IPS-15b (cell line): ENCODE measurements around the gene NHLRC2.

ENCODE experiments used
- H3K27me3 ChIP-seq: one replicate; pipeline ENCODE4 v1.6.1; 2013; ENCODE audit warnings: low read length; ENCODE audit not compliant: control insufficient read depth, insufficient read depth
- H3K36me3 ChIP-seq: one replicate; pipeline ENCODE4 v1.6.1; 2013; ENCODE audit warnings: low read length; ENCODE audit not compliant: control insufficient read depth, insufficient read depth
- H3K4me1 ChIP-seq: one replicate; pipeline ENCODE4 v1.6.1; 2013; ENCODE audit warnings: mild to moderate bottlenecking, low read length; ENCODE audit not compliant: control insufficient read depth, insufficient read depth
- H3K4me3 ChIP-seq: one replicate; pipeline ENCODE4 v1.5.1; 2013; ENCODE audit warnings: low read depth, low read length
- H3K9ac ChIP-seq: one replicate; pipeline ENCODE4 v1.6.1; 2013; ENCODE audit warnings: low read depth, mild to moderate bottlenecking, low read length
- H3K9me3 ChIP-seq: one replicate; pipeline ENCODE4 v1.6.1; 2013; ENCODE audit warnings: mild to moderate bottlenecking, low read length; ENCODE audit not compliant: control insufficient read depth, insufficient read depth

Gene NHLRC2

DNA sequence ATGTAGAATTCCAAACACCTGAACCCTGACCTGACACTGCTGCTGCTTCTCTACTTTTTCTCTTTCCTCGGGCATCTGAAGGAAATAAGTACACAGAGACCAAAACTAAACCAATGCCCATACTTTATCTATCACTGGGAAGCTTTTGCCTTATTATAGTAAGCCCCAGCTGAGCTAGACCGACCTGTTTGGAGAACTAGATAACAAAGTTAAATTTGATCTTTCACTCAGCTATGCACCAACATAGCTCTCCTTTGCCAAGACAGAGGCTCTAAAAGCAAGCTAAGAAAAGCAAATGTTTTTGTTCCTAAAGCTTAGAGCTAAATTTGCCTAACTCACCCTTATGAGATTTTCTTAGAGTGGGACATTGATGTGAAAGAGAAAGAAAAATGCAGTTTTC, 39.1 kb downstream of the NHLRC2 start:
- no peak overlapping the region for H3K4me3 ChIP-seq
- no peaks in the 10 kb centered on the region for H3K4me1 ChIP-seq
- H3K36me3 ChIP-seq = no peaks in the 10 kb centered on the region
- no peak overlapping the region for H3K9ac ChIP-seq
- H3K9me3 ChIP-seq = no peaks in the 10 kb centered on the region
- no peaks in the 10 kb centered on the region for H3K27me3 ChIP-seq

DNA sequence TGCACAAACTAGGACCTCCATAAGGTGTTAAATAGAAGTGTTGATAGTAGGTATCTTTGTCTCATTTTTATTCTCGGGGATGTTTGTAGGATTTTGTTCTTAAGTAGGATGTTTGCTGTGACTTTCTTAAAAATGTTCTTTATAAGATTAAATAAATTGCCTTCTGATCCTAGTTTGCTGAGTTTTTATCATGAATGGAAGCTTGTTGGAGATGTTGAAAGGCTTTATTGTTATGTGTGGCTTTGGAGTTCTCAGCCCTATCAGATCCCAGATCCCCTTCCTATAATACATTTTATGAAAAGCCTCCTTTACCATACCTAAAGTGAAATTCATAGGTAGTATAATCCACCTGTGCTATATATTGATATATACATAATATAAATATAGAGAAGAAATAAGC, 40.1 kb downstream of the NHLRC2 start:
- Histone ChIP-seq H3K9ac (no peak overlapping the region), H3K4me1 (no peaks in the 10 kb centered on the region), H3K4me3 (no peak overlapping the region), H3K27me3 (no peaks in the 10 kb centered on the region), H3K9me3 (no peaks in the 10 kb centered on the region), H3K36me3 (no peaks in the 10 kb centered on the region)

DNA sequence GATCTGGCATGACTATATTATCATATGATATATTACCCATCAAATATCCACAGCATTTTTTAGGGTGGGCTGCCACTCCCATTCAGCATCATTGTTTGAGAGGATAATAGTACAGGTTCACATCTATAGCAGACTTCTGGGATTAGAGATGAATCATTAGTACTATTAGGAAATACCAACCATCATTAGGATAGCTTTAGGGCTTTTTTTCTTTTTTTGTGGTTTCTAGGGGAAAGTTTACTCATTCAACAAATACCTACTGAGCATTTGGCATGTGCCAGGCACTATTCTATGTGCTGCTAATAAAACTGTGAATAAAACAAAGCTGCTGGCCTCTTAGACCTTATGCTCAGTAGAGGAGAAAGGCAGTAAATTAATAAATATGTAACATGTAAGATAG, 40.6 kb downstream of the NHLRC2 start:
- no peaks in the 10 kb centered on the region for H3K36me3 ChIP-seq

DNA sequence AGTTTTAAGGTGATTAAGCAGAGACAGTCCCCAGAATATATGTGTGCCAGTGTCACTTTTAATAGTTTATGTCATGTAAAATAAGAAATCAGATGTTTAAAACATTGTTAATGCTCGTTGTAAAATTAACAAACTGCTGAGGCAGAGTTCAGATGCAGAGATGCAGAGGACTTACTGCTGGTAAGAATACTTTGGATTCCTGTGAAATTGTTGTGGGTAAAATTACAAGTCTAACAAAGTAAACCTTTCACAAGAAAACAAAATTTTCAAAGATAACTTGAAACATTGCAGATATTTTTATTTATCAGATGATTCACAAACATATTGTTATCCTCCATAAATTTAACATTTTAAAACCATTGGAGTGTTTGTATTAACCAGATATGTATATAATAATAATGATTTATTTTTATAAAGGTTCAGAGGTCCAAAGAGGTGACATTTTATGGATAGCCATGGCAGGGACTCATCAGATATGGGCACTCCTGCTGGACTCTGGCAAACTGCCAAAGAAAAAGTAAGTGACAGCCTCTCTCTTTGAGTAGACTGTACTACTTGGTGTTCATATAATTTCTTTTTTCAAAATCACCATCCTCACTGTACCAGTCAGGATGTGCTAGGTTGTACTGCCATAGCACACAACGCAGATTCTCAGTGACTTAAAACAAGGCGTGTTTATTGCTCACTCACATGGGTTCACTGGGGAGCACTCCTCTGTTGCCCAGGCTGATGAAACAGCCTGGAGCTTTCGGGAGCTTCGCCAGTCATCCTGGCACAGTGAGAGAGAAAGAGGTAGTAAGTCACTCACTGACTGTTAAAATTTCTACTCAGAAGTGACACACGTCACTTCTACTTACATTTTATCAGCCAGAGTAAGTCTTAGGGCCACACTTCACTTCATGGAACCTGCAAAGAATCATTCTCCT, 43.5 kb downstream of the NHLRC2 start:
- Histone ChIP-seq H3K4me1 (no peaks in the 10 kb centered on the region), H3K27me3 (no peaks in the 10 kb centered on the region), H3K9ac (no peak overlapping the region), H3K36me3 (no peaks in the 10 kb centered on the region), H3K4me3 (no peak overlapping the region), H3K9me3 (no peaks in the 10 kb centered on the region)

More for the DNA sequence above, 40.6 kb downstream of the NHLRC2 start:
- no peaks in the 10 kb centered on the region for H3K4me1 ChIP-seq
- no peak overlapping the region for H3K9ac ChIP-seq
- H3K4me3 ChIP-seq = no peak overlapping the region
- H3K27me3 ChIP-seq = no peaks in the 10 kb centered on the region
- no peaks in the 10 kb centered on the region for H3K9me3 ChIP-seq

DNA sequence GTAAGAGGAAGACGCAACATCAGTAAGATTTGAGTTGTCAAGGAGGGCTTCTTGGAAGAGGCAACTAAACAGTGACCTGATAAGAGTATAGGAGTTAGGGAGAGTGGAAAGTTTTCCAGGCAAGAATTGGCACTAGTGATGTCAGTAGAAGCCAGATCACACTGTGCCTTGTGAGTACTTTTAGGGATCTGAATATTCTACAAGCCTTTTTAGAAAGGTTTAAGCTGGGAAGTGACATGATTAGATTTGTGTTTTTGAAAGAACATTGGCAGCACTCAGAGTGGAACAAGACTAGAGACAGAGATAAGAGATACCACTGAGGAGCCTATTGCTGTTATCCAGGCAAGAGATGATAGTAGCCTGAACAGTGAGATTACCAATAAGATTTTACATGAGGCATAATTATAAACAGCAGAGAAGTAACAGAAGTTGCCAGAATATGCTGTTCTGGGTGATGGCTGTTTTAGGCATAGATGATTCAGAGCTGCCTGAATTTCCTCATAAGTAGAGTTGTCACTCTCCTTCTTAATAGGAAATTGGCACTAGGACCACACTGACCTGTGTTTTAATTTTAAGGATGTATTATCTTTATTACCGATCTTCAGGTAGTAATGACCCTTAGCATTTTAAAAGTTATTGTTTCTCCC, 45.6 kb downstream of the NHLRC2 start:
- H3K9ac ChIP-seq = no peak overlapping the region
- H3K36me3 ChIP-seq = no peaks in the 10 kb centered on the region
- no peaks in the 10 kb centered on the region for H3K9me3 ChIP-seq
- no peaks in the 10 kb centered on the region for H3K27me3 ChIP-seq
- H3K4me3 ChIP-seq = no peak overlapping the region
- H3K4me1 ChIP-seq = no peaks in the 10 kb centered on the region

DNA sequence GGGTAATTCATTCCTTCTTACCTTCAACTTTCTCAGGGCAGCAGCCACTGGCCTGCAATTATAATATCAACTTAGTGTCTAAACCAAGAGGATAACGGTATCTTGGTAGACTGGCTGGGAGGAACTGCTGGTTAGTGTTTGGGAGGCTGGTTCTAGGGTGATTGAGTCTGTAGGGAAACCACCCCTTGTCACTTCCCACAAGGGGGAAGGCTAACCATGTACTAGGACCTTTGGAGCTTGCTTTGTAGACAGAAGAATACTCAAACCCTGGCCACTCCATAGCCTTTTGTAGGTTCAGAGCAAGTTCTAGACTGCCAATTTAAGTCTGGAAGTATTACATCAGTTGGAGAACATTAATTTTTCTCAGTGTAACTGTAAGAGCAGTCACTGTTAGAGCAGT, 51.3 kb downstream of the NHLRC2 start:
- Histone ChIP-seq H3K36me3 (peaks cover 2% of the 10 kb centered on the region), H3K4me3 (no peak overlapping the region), H3K27me3 (no peaks in the 10 kb centered on the region), H3K4me1 (no peaks in the 10 kb centered on the region), H3K9ac (no peak overlapping the region), H3K9me3 (no peaks in the 10 kb centered on the region)

DNA sequence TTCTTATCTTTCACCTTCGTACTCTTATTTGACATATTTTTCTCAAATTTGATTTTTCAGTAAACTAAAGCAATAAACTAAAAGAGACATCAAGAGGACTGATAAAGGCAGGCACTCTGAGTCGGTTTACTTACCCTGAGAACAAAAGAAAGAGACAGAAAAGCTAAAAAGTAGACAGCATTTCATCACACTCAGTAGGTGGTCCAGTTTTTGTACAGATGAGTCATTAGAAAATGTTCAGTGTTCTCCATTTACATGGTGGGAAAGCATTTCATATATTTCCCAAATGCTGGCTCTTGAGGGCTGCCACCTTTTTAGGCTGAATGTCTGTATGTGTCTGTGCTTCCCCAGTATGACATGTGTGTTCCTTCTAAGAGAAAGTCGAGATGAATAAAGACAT, 52.7 kb downstream of the NHLRC2 start:
- Histone ChIP-seq H3K9ac (no peak overlapping the region), H3K36me3 (peaks cover 2% of the 10 kb centered on the region), H3K4me1 (no peaks in the 10 kb centered on the region), H3K27me3 (no peaks in the 10 kb centered on the region), H3K9me3 (no peaks in the 10 kb centered on the region), H3K4me3 (no peak overlapping the region)

DNA sequence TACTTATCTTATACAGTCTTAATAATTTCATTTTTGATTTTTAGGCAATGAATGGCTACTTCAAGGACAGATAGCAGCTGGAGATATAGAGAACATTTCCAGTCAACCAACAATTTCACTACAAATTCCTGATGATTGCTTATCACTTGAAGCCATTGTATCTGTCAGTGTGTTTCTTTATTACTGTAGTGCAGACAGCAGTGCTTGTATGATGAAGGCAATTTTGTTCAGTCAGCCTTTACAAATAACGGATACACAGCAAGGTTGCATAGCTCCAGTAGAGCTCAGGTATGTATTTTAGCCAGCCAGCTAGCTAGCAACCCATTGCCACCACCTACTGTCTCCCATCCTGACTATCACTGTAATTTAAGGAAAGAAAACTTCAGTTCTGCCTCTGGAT, 53.8 kb downstream of the NHLRC2 start:
- peaks cover 2% of the 10 kb centered on the region for H3K36me3 ChIP-seq

DNA sequence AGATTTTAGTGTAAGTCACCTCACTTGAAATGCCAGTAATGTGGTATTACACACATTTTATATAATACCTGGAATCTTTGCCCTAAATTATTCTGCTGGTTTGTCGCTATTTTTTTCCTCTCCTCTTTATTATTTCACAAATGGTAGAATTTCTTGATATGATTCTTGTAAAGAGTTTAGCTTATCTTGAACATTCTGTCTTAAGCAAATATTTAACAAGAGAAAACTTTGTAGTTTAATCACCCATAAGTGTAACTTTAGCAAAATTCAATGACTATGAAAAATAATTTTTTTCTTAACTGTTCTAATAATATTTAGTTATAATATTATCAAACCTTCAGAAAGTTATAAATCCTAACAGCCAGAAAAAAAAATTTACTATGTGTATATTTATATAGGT, 56.7 kb downstream of the NHLRC2 start:
- Histone ChIP-seq H3K4me1 (no peaks in the 10 kb centered on the region), H3K4me3 (no peak overlapping the region), H3K9ac (no peak overlapping the region), H3K9me3 (no peaks in the 10 kb centered on the region), H3K27me3 (no peaks in the 10 kb centered on the region), H3K36me3 (no peaks in the 10 kb centered on the region)

More for the DNA sequence above, 53.8 kb downstream of the NHLRC2 start:
- Histone ChIP-seq H3K4me3 (no peak overlapping the region), H3K9ac (no peak overlapping the region), H3K9me3 (no peaks in the 10 kb centered on the region), H3K4me1 (no peaks in the 10 kb centered on the region), H3K27me3 (no peaks in the 10 kb centered on the region)

DNA sequence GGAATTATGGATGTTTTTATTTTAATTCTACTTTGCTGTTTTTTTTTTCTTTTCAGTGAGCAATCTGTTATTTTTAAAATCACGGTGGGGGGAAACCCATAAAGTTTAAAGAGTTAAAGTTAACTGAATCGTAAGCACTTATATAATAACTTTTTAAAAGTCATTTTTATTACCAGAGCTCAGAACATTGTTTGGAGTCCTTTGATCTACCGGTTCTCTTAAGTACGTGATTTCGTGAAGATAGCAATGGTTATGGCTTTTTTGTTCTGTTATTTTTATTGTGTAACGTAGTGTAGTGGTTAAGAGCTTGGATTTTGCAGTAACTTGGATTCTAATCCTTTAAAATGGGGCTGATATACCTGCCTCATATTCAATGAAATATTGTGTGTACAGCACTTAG, 57.4 kb downstream of the NHLRC2 start:
- Histone ChIP-seq H3K4me1 (no peaks in the 10 kb centered on the region), H3K4me3 (no peak overlapping the region), H3K27me3 (no peaks in the 10 kb centered on the region), H3K9me3 (no peaks in the 10 kb centered on the region), H3K36me3 (no peaks in the 10 kb centered on the region), H3K9ac (no peak overlapping the region)

DNA sequence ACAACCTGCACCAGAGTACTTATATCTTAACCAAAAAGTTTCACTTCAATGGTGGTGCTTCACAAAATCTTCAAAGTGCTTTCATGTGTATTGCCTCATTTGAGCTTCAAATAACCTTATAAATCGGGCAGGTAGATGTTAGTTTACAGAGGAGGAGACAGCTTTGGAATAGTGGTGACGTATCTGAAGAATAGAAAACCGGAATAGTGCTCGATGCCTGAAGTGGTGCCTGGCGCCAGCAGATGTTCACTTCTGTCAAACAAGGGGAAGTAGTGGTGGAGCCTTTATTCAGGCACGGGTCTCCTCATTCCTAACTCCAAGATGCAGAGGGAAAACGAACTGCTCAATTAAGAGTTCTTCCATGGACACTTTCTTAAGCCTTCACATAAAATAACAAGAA, 58.1 kb downstream of the NHLRC2 start:
- no peak overlapping the region for H3K4me3 ChIP-seq
- no peaks in the 10 kb centered on the region for H3K27me3 ChIP-seq
- no peaks in the 10 kb centered on the region for H3K36me3 ChIP-seq
- H3K4me1 ChIP-seq = no peaks in the 10 kb centered on the region
- H3K9me3 ChIP-seq = no peaks in the 10 kb centered on the region
- H3K9ac ChIP-seq = no peak overlapping the region

DNA sequence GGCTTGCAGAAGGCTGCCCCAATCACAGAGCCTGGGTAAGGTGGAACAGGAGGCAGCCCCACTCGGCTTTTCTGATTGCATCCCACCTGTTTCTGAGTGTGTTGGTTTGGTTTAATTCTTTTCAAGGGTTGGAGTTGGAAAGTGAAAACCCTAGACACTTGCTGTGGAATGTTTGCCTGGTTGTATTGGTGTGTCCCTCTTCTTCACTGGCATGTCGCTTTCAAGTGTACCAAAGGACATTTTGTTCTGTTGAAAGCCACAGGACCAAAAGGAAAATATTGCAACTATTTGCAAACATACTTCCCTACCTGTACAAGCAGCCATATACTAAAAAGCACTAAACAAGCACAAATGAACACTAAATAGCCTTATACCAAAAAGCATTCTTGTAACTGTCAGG, 60.5 kb downstream of the NHLRC2 start:
- H3K27me3 ChIP-seq = no peaks in the 10 kb centered on the region
- no peaks in the 10 kb centered on the region for H3K36me3 ChIP-seq
- no peak overlapping the region for H3K9ac ChIP-seq
- no peak overlapping the region for H3K4me3 ChIP-seq
- no peaks in the 10 kb centered on the region for H3K9me3 ChIP-seq
- no peaks in the 10 kb centered on the region for H3K4me1 ChIP-seq
